Thyroid gland (tissue), 4 donors: ENCODE data around the gene CELA1.

ENCODE experiments used
- POLR2A ChIP-seq, 2 donors: fragments of 450-650 bp; IDR thresholded peaks; one replicate each; pipeline ENCODE4 v1.6.1; 2017; ENCODE audit warnings: antibody characterized with exemption in 2 of 2, mild to moderate bottlenecking in 2 of 2, moderate library complexity in 1 of 2
- TF ChIP-seq, protein P1 (sequence below), 6 experiments: fragments of 200-600 bp in 3 of 6; fragments of 450-650 bp in 3 of 6; sonication (generic) in 3 of 6; IDR thresholded peaks; one replicate each; pipeline ENCODE4 v1.5.1; 2016 to 2019; ENCODE audit warnings: antibody characterized with exemption in 6 of 6, mild to moderate bottlenecking in 2 of 6, inconsistent platforms in 1 of 6, moderate library complexity in 1 of 6

GRCh38 chr12:51360315-51360714 is 13.8 kb upstream of the CELA1 start:
- TF ChIP-seq, protein P1, sequence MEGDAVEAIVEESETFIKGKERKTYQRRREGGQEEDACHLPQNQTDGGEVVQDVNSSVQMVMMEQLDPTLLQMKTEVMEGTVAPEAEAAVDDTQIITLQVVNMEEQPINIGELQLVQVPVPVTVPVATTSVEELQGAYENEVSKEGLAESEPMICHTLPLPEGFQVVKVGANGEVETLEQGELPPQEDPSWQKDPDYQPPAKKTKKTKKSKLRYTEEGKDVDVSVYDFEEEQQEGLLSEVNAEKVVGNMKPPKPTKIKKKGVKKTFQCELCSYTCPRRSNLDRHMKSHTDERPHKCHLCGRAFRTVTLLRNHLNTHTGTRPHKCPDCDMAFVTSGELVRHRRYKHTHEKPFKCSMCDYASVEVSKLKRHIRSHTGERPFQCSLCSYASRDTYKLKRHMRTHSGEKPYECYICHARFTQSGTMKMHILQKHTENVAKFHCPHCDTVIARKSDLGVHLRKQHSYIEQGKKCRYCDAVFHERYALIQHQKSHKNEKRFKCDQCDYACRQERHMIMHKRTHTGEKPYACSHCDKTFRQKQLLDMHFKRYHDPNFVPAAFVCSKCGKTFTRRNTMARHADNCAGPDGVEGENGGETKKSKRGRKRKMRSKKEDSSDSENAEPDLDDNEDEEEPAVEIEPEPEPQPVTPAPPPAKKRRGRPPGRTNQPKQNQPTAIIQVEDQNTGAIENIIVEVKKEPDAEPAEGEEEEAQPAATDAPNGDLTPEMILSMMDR (IDR thresholded peaks at IDR 0.05) = no peak
- TF ChIP-seq POLR2A (IDR thresholded peaks at IDR 0.05) = no peak
